Measurements from ENCODE around the gene TMEM125.

TMEM125 gene

GRCh38 chr1:43235451-43236121 lies 34.2 kb upstream of the TMEM125 start:
- Mint-ChIP-seq H3K27me3 (peaks cover 11% of the 10 kb centered on the region), H3K36me3 (ENCODE audit: insufficient read depth) (no peaks in the 10 kb centered on the region), H3K27ac (ENCODE audit: low read depth) (no peak overlapping the region), H3K4me3 (no peak overlapping the region), H3K9me3 (peaks cover 3% of the 10 kb centered on the region), H3K4me1 (no peaks in the 10 kb centered on the region)
- ATAC-seq (replicated peaks; ENCODE audit: extremely low read depth, poor library complexity, severe bottlenecking) (no peak), DNase-seq (ENCODE audit: low spot score in 2 of 2) (no peak)

DNA sequence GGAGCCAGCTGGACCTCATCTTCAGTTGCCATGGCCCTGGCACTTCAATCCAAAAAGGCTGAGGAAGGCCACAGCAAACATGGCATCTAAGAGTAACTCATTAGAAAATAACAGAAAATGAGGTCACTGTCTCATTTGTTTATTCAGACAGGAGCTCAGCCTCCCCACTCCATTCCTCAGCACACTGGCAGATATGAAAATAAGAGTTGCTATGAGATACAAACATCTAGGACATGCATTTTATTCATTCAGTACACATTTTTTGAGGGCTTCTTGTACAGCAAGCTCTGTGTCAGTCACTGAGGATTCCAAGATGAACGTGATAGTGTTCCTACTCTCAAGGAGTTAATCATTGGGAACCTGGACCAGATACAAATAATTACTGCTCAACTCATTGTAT lies 32.7 kb upstream of the TMEM125 start:
- DNase-seq (ENCODE audit: low spot score in 2 of 2) (no peak), ATAC-seq (replicated peaks; ENCODE audit: extremely low read depth, poor library complexity, severe bottlenecking) (no peak)
- H3K27me3 Mint-ChIP-seq, result peaks cover 11% of the 10 kb centered on the region
- peaks cover 4% of the 10 kb centered on the region for H3K9me3 Mint-ChIP-seq
- H3K36me3 Mint-ChIP-seq (ENCODE audit: insufficient read depth), result no peaks in the 10 kb centered on the region
- no peak overlapping the region for H3K4me3 Mint-ChIP-seq
- no peaks in the 10 kb centered on the region for H3K4me1 Mint-ChIP-seq
- H3K27ac Mint-ChIP-seq (ENCODE audit: low read depth), result no peak overlapping the region

DNA sequence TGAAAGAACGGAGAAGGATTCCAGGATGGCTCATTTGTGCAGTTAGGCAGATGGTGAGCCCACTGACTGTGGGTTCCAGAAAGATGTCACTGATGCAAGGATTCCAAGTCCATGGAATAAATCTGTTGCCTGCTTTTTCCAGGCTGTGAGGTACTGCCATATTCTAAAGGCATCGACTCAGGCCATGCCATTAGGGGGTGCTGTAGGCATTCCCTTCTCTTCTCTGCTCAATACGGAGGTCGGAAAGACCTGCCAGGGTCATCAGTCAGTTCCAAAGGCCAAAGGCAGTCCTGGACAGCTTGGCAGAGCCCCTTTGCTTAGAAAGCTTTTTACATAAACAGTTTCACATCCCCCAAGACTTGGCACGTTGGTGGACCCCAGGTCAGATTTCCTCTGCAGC lies 31.7 kb upstream of the TMEM125 start:
- H3K4me3 Mint-ChIP-seq, result no peak overlapping the region
- H3K4me1 Mint-ChIP-seq, result no peaks in the 10 kb centered on the region
- no peaks in the 10 kb centered on the region for H3K36me3 Mint-ChIP-seq (ENCODE audit: insufficient read depth)
- DNase-seq (ENCODE audit: low spot score in 2 of 2) (no peak), ATAC-seq (replicated peaks; ENCODE audit: extremely low read depth, poor library complexity, severe bottlenecking) (no peak)
- peaks cover 11% of the 10 kb centered on the region for H3K27me3 Mint-ChIP-seq
- peaks cover 4% of the 10 kb centered on the region for H3K9me3 Mint-ChIP-seq
- no peak overlapping the region for H3K27ac Mint-ChIP-seq (ENCODE audit: low read depth)

GRCh38 chr1:43238991-43239469 lies 30.8 kb upstream of the TMEM125 start:
- H3K9me3 Mint-ChIP-seq, result peaks cover 4% of the 10 kb centered on the region
- ATAC-seq (replicated peaks; ENCODE audit: extremely low read depth, poor library complexity, severe bottlenecking) (no peak), DNase-seq (ENCODE audit: low spot score in 2 of 2) (no peak)
- H3K4me1 Mint-ChIP-seq, result no peaks in the 10 kb centered on the region
- no peaks in the 10 kb centered on the region for H3K36me3 Mint-ChIP-seq (ENCODE audit: insufficient read depth)
- peaks cover 11% of the 10 kb centered on the region for H3K27me3 Mint-ChIP-seq
- no peak overlapping the region for H3K27ac Mint-ChIP-seq (ENCODE audit: low read depth)
- no peak overlapping the region for H3K4me3 Mint-ChIP-seq

GRCh38 chr1:43239484-43239883 lies 30.3 kb upstream of the TMEM125 start:
- Mint-ChIP-seq H3K4me3 (no peak overlapping the region), H3K9me3 (peaks cover 4% of the 10 kb centered on the region), H3K4me1 (no peaks in the 10 kb centered on the region), H3K36me3 (ENCODE audit: insufficient read depth) (peaks cover 1% of the 10 kb centered on the region), H3K27ac (ENCODE audit: low read depth) (no peak overlapping the region), H3K27me3 (peaks cover 10% of the 10 kb centered on the region)
- ATAC-seq (replicated peaks; ENCODE audit: extremely low read depth, poor library complexity, severe bottlenecking) (no peak), DNase-seq (ENCODE audit: low spot score in 2 of 2) (no peak)

GRCh38 chr1:43241413-43241836 lies 28.4 kb upstream of the TMEM125 start:
- H3K9me3 Mint-ChIP-seq, result peaks cover 4% of the 10 kb centered on the region
- H3K27ac Mint-ChIP-seq (ENCODE audit: low read depth), result no peak overlapping the region
- no peak overlapping the region for H3K4me3 Mint-ChIP-seq
- no peaks in the 10 kb centered on the region for H3K4me1 Mint-ChIP-seq
- H3K27me3 Mint-ChIP-seq, result no peaks in the 10 kb centered on the region
- H3K36me3 Mint-ChIP-seq (ENCODE audit: insufficient read depth), result peaks cover 2% of the 10 kb centered on the region
- DNase-seq (ENCODE audit: low spot score in 2 of 2), result no peak
- ATAC-seq (replicated peaks; ENCODE audit: extremely low read depth, poor library complexity, severe bottlenecking), result no peak

DNA sequence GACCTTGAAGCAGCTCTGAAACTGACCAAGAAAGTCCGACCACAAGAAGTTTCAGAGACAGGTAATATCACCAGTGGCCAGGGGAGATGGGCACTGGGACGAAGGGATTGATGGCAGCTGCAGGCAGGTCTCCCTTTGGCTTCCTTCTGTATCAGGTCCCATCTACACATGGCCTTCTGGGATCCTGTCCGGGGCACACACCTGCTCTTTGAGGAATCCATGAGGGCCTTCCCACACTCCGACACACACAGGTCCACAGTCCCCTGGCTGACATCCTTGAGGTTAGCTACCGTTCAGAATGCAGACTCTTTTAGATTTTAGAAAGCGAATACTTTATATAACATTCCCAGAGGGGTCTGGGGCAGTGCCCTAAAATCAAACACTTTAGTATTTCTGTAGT lies 26.5 kb upstream of the TMEM125 start:
- ATAC-seq (replicated peaks; ENCODE audit: extremely low read depth, poor library complexity, severe bottlenecking) (no peak), DNase-seq (ENCODE audit: low spot score in 2 of 2) (no peak)
- H3K27me3 Mint-ChIP-seq, result no peaks in the 10 kb centered on the region
- no peak overlapping the region for H3K4me3 Mint-ChIP-seq
- peaks cover 4% of the 10 kb centered on the region for H3K9me3 Mint-ChIP-seq
- peaks cover 2% of the 10 kb centered on the region for H3K36me3 Mint-ChIP-seq (ENCODE audit: insufficient read depth)
- no peaks in the 10 kb centered on the region for H3K4me1 Mint-ChIP-seq
- H3K27ac Mint-ChIP-seq (ENCODE audit: low read depth), result no peak overlapping the region

DNA sequence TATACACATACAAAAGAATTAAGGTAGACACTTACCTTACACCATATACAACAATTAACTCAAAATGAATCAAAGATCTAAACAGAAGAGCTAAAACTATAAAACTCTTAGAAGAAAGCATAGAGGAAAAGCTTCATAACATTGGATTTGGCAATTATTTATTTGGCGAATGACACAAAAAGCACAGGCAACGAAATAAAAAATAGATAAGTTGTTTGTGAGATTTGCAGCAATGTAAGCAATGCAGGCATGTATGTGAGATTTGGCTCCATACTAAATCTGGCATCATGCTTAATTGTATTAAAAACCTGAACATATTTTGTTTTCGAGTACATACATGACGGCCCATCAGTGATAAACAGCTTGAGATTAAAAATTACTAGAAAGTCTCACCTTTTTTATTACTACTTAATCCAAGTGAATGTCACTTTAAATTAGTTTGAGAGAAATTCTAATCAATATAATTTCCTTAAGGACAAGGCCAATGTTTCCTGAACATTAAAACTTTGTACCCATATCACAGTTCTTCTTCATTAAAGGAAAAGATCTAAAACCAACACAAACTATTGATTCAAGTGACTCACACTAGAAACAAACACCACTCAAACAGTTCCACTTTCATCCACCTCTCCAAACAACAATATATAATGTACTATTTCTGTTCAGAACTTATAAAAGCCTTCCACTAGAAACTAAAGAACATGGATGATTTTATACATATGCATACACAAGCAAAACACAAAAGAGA lies 23.1 kb upstream of the TMEM125 start:
- H3K36me3 Mint-ChIP-seq (ENCODE audit: insufficient read depth), result peaks cover 2% of the 10 kb centered on the region
- no peaks in the 10 kb centered on the region for H3K4me1 Mint-ChIP-seq
- peaks cover 13% of the 10 kb centered on the region for H3K27me3 Mint-ChIP-seq
- no peak overlapping the region for H3K4me3 Mint-ChIP-seq
- ATAC-seq (replicated peaks; ENCODE audit: extremely low read depth, poor library complexity, severe bottlenecking) (no peak), DNase-seq (ENCODE audit: low spot score in 2 of 2) (no peak)
- H3K9me3 Mint-ChIP-seq, result no peaks in the 10 kb centered on the region
- H3K27ac Mint-ChIP-seq (ENCODE audit: low read depth), result no peak overlapping the region

GRCh38 chr1:43247256-43247921 lies 22.4 kb upstream of the TMEM125 start:
- no peak overlapping the region for H3K4me3 Mint-ChIP-seq
- H3K4me1 Mint-ChIP-seq, result no peaks in the 10 kb centered on the region
- no peak for ATAC-seq (replicated peaks; ENCODE audit: extremely low read depth, poor library complexity, severe bottlenecking)
- H3K36me3 Mint-ChIP-seq (ENCODE audit: insufficient read depth), result peaks cover 2% of the 10 kb centered on the region
- H3K27me3 Mint-ChIP-seq, result peaks cover 14% of the 10 kb centered on the region
- no peaks in the 10 kb centered on the region for H3K9me3 Mint-ChIP-seq
- no peak for DNase-seq (ENCODE audit: low spot score in 2 of 2)
- H3K27ac Mint-ChIP-seq (ENCODE audit: low read depth), result no peak overlapping the region

DNA sequence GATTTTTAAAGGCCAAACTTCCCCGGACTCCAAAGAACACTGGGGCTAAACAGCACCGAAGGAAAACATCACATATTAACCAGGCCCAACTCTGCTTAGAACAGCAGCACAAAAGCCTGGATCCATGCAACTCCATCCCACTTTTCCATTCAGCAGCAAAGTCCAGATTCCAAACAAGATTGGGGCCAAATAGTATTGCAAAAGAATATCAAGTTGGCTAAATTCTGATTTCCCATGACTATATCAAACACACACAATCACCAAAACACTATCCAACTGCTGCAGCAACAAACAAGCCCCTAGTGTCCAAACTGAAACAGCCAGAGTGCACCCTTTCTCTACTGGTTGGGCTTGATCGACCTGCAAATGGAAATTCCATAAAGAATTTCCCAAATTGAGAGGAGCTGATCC lies 19.4 kb upstream of the TMEM125 start:
- ATAC-seq (replicated peaks; ENCODE audit: extremely low read depth, poor library complexity, severe bottlenecking), result no peak
- no peak for DNase-seq (ENCODE audit: low spot score in 2 of 2)
- Mint-ChIP-seq H3K4me3 (no peak overlapping the region), H3K27me3 (peaks cover 37% of the 10 kb centered on the region), H3K36me3 (ENCODE audit: insufficient read depth) (peaks cover 4% of the 10 kb centered on the region), H3K27ac (ENCODE audit: low read depth) (no peak overlapping the region), H3K4me1 (no peaks in the 10 kb centered on the region), H3K9me3 (no peaks in the 10 kb centered on the region)

- no peaks in the 10 kb centered on the region for H3K4me1 Mint-ChIP-seq
- H3K36me3 Mint-ChIP-seq (ENCODE audit: insufficient read depth), result peaks cover 4% of the 10 kb centered on the region
- no peak overlapping the region for H3K27ac Mint-ChIP-seq (ENCODE audit: low read depth)
- ATAC-seq (replicated peaks; ENCODE audit: extremely low read depth, poor library complexity, severe bottlenecking) (no peak), DNase-seq (ENCODE audit: low spot score in 2 of 2) (no peak)
- peaks cover 41% of the 10 kb centered on the region for H3K27me3 Mint-ChIP-seq
- H3K4me3 Mint-ChIP-seq, result no peak overlapping the region
- H3K9me3 Mint-ChIP-seq, result no peaks in the 10 kb centered on the region
These were observed 18.8 kb upstream of the TMEM125 start for GRCh38 chr1:43251024-43251423.

DNA sequence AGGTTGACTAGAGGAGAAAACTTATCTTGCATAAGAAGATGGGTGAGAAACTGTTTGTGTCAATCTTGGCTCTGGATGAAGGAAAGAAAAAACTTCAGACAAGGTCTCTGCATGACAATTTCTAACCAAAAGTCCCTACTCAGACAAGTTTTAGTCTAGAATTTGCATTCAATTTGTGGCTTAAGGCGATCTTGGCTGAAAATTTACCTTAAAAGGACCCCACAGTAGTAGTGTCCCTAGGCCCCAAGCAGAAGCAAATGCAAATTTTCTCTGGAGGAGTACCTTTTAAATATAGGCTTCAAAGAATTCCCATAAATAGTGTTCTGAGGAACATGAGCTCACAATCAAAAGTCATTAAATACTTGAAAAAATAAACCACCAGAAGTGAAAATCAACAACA lies 17.6 kb upstream of the TMEM125 start:
- H3K4me1 Mint-ChIP-seq, result no peaks in the 10 kb centered on the region
- H3K9me3 Mint-ChIP-seq, result no peaks in the 10 kb centered on the region
- H3K27ac Mint-ChIP-seq (ENCODE audit: low read depth), result no peak overlapping the region
- H3K27me3 Mint-ChIP-seq, result peaks cover 41% of the 10 kb centered on the region
- ATAC-seq (replicated peaks; ENCODE audit: extremely low read depth, poor library complexity, severe bottlenecking) (no peak), DNase-seq (ENCODE audit: low spot score in 2 of 2) (no peak)
- peaks cover 4% of the 10 kb centered on the region for H3K36me3 Mint-ChIP-seq (ENCODE audit: insufficient read depth)
- H3K4me3 Mint-ChIP-seq, result no peak overlapping the region

- Mint-ChIP-seq H3K27ac (ENCODE audit: low read depth) (peak overlapping the region; percentile 3), H3K4me1 (no peaks in the 10 kb centered on the region), H3K9me3 (no peaks in the 10 kb centered on the region), H3K36me3 (ENCODE audit: insufficient read depth) (peaks cover 4% of the 10 kb centered on the region), H3K27me3 (peaks cover 47% of the 10 kb centered on the region), H3K4me3 (no peak overlapping the region)
- DNase-seq (ENCODE audit: low spot score in 2 of 2) (no peak), ATAC-seq (replicated peaks; ENCODE audit: extremely low read depth, poor library complexity, severe bottlenecking) (no peak)
These were observed 16.6 kb upstream of the TMEM125 start for GRCh38 chr1:43253173-43253572.

Data from central memory CD8-positive, alpha-beta T cell (primary cell).